NB4 (cell line): ENCODE results near the gene MAPK1.

Experiments used
- CTCF ChIP-seq: IDR thresholded peaks from one replicate; pipeline ENCODE4 v1.5.1; 2012; ENCODE audit warnings: low read depth, low read length
- MAX ChIP-seq: IDR thresholded peaks from 2 replicates; pipeline ENCODE4 v1.6.1; 2011; ENCODE audit warnings: low read depth, low read length
- POLR2A ChIP-seq: IDR thresholded peaks from 2 replicates; pipeline ENCODE4 v1.6.1; 2011; ENCODE audit warnings: mild to moderate bottlenecking; ENCODE audit not compliant: insufficient read length; ENCODE audit errors: extremely low read depth

GRCh38 chr22:21790359-21790758 is 77.1 kb downstream of the MAPK1 start:
- no peak for TF ChIP-seq CTCF
- no peak for TF ChIP-seq POLR2A
- TF ChIP-seq MAX: no peak
